Liver (tissue), 9 donors: ENCODE measurements around the gene POU5F1. TPM values are rescaled to one million over a fixed set of nuclear protein-coding genes. Genes with fewer than 3 reads are reported as not detected.

ENCODE experiments used
- DNase-seq: peaks from one replicate; pipeline ENCODE4 v3.0.0-alpha.2; 2017; ENCODE audit warnings: low spot score
- H3K27ac ChIP-seq, 2 donors: one replicate each; pipeline ENCODE4 v1.7.0; 2013; ENCODE audit warnings: inconsistent platforms in 2 of 2, low read length in 2 of 2, control low read depth in 1 of 2, low read depth in 1 of 2, mild to moderate bottlenecking in 1 of 2
- H3K27me3 ChIP-seq, 4 donors: one replicate each; pipeline versions ENCODE4 v1.6.1 to v1.7.0; 2013; ENCODE audit warnings: low read length in 3 of 4, inconsistent platforms in 1 of 4, mild to moderate bottlenecking in 1 of 4, moderate library complexity in 1 of 4; ENCODE audit not compliant: control insufficient read depth in 4 of 4, insufficient read depth in 4 of 4
- H3K36me3 ChIP-seq, 4 donors: one replicate each; pipeline versions ENCODE4 v1.6.1 to v1.7.0; 2013; ENCODE audit warnings: low read length in 3 of 4, mild to moderate bottlenecking in 3 of 4, low read depth in 1 of 4, moderate library complexity in 1 of 4; ENCODE audit not compliant: control insufficient read depth in 4 of 4, insufficient read depth in 3 of 4
- H3K4me1 ChIP-seq, 4 donors: one replicate each; pipeline versions ENCODE4 v1.6.1 to v1.7.0; 2013; ENCODE audit warnings: low read length in 3 of 4, mild to moderate bottlenecking in 3 of 4, moderate library complexity in 1 of 4; ENCODE audit not compliant: control insufficient read depth in 4 of 4, insufficient read depth in 4 of 4
- H3K4me3 ChIP-seq, 3 donors: one replicate each; pipeline versions ENCODE4 v1.6.1 to v1.7.0; 2013; ENCODE audit warnings: low read length in 3 of 3, control low read depth in 1 of 3, low read depth in 1 of 3, mild to moderate bottlenecking in 1 of 3
- H3K9ac ChIP-seq, 2 donors: one replicate each; pipeline ENCODE4 v1.7.0; 2013; ENCODE audit warnings: low read length in 2 of 2, mild to moderate bottlenecking in 2 of 2, moderate library complexity in 2 of 2, control low read depth in 1 of 2, low read depth in 1 of 2
- H3K9me3 ChIP-seq, 4 donors: one replicate each; pipeline versions ENCODE4 v1.6.1 to v1.7.0; 2013; ENCODE audit warnings: low read length in 3 of 4; ENCODE audit not compliant: control insufficient read depth in 4 of 4
- EGR1 ChIP-seq, 2 donors: IDR thresholded peaks; 2 replicates each; pipeline ENCODE4 v1.6.1; 2016 to 2018; ENCODE audit warnings: antibody characterized with exemption in 2 of 2, low read depth in 2 of 2
- FOXA1 ChIP-seq: IDR thresholded peaks from 2 replicates; pipeline ENCODE4 v1.6.1; 2016; ENCODE audit warnings: antibody characterized with exemption
- FOXA2 ChIP-seq: IDR thresholded peaks from 2 replicates; pipeline ENCODE4 v1.6.1; 2016; ENCODE audit warnings: antibody characterized with exemption
- GABPA ChIP-seq, 2 donors: IDR thresholded peaks in 1 of 2; conservative IDR thresholded peaks in 1 of 2; 2 replicates each; pipeline ENCODE4 v1.6.1; 2016; ENCODE audit warnings: antibody characterized with exemption in 2 of 2, mild to moderate bottlenecking in 1 of 2, moderate library complexity in 1 of 2
- HNF4A ChIP-seq, 2 donors: conservative IDR thresholded peaks; 2 replicates each; pipeline ENCODE4 v1.6.1; 2016; ENCODE audit warnings: antibody characterized with exemption in 2 of 2, mild to moderate bottlenecking in 2 of 2
- HNF4G ChIP-seq: IDR thresholded peaks from 2 replicates; pipeline ENCODE4 v1.6.1; 2016; ENCODE audit warnings: antibody characterized with exemption
- JUND ChIP-seq, 2 donors: IDR thresholded peaks; 2 replicates each; pipeline ENCODE4 v1.6.1; 2016; ENCODE audit warnings: antibody characterized with exemption in 2 of 2
- RAD21 ChIP-seq, 2 donors: IDR thresholded peaks; 2 replicates each; pipeline ENCODE4 v1.6.1; 2016; ENCODE audit warnings: antibody characterized with exemption in 2 of 2, mild to moderate bottlenecking in 2 of 2
- RXRA ChIP-seq, 2 donors: IDR thresholded peaks; 2 replicates each; pipeline ENCODE4 v1.6.1; 2017 to 2018; ENCODE audit warnings: antibody characterized with exemption in 2 of 2, mild to moderate bottlenecking in 1 of 2
- SP1 ChIP-seq: IDR thresholded peaks from 2 replicates; pipeline ENCODE4 v1.6.1; 2018; ENCODE audit warnings: antibody characterized with exemption, mild to moderate bottlenecking
- TAF1 ChIP-seq: conservative IDR thresholded peaks from 2 replicates; pipeline ENCODE4 v1.6.1; 2016; ENCODE audit warnings: antibody characterized with exemption, mild to moderate bottlenecking
- YY1 ChIP-seq: IDR thresholded peaks from 2 replicates; pipeline ENCODE4 v1.6.1; 2016; ENCODE audit warnings: antibody characterized with exemption, mild to moderate bottlenecking
- WGBS: extraction: QIAGEN DNeasy Blood & Tissue Kit; methylation state at CpG from one replicate; pipeline ENCODE4 v1.1.7; 2013; 5-methylcytosine and 5-hydroxymethylcytosine counted together
- polyA plus RNA-seq, 2 donors: library from polyadenylated mRNA; stranded (reverse) in 1 of 2; unstranded in 1 of 2; fragments of 200-250 nt in 1 of 2; fragments of >200 nt in 1 of 2; fragmentation: Nextera tagmentation in 1 of 2; extraction: Ambion mirVana in 1 of 2; gene quantifications; one replicate each; pipeline versions ENCODE4 v1.2.1 to v1.2.3, GENCODE V29; 2013 to 2015
- total RNA-seq, 2 donors: library from RNA; depleted of rRNA; stranded (reverse); fragments of >200 nt; gene quantifications; one replicate each; pipeline ENCODE4 v1.2.3, GENCODE V29; 2014
- TF ChIP-seq, protein P1 (sequence below): IDR thresholded peaks from 2 replicates; pipeline ENCODE4 v1.6.1; 2016; ENCODE audit warnings: antibody characterized with exemption
- TF ChIP-seq, protein P2 (sequence below): IDR thresholded peaks from 2 replicates; pipeline ENCODE4 v1.6.1; 2016; ENCODE audit warnings: antibody characterized with exemption
- TF ChIP-seq, protein P3 (sequence below): fragments of 150-350 bp; IDR thresholded peaks from 2 replicates; pipeline ENCODE4 v1.5.1; 2017; ENCODE audit warnings: improper control_type of control experiment, low read depth, low read length; ENCODE audit not compliant: missing input control
- TF ChIP-seq, protein P4 (sequence below): IDR thresholded peaks from 2 replicates; pipeline ENCODE4 v1.6.1; 2016; ENCODE audit warnings: antibody characterized with exemption
- TF ChIP-seq, protein P5 (sequence below): IDR thresholded peaks from 2 replicates; pipeline ENCODE4 v1.6.1; 2016; ENCODE audit warnings: antibody characterized with exemption, mild to moderate bottlenecking
- donor health status: healthy.
- donor health status: healthy.
- donor health status: healthy.
- donor health status: healthy.
- donor health status: healthy.

The POU5F1 gene
- total and polyA plus RNA-seq, 4 donors: 0.32 to 3.2 TPM; not detected in 2

DNA sequence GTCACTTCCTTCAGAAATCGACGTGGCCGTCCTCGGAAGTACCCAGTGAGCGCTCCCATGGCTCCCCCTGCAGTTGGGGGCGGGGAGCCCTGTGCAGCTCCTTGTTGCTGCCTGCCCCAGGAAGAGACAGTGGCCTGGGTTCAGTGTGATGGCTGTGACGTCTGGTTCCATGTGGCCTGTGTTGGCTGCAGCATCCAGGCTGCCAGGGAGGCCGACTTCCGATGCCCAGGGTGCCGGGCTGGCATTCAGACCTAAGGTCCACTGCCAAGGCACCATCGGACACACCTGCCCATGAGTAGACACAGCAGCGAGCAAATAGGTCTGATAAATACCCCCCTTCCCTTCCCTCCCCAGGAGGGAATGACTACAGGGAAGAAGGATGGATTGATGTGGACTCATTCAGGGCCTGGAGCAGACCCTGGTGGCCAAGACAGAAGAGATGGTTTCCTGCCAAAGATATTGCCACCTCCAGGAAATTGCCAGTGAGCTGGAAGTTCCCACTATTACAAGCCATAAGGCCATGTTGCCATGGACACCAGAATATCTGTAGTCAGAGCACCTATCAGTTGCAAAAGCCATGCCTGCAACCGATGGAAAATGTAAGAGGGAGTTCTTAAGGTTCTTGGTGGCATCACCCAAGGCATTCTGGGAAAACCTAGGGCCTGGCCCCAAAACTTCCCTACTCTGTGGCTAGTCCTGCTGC is 7.9 kb downstream of the POU5F1 start:
- H3K27ac ChIP-seq: no peak overlapping the region
- H3K9ac ChIP-seq: no peak overlapping the region
- no peaks in the 10 kb centered on the region for H3K27me3 ChIP-seq
- no peaks in the 10 kb centered on the region for H3K9me3 ChIP-seq
- peaks cover 3 to 11% (median 8%) of the 10 kb centered on the region in 4 donors for H3K4me1 ChIP-seq
- WGBS: 90% methylated on average over 13 of the region's 13 CpGs
- TF ChIP-seq EGR1 (IDR thresholded peaks at IDR 0.05; ENCODE audit: low read depth in 2 of 2): no peak
- TF ChIP-seq RAD21 (IDR thresholded peaks at IDR 0.05): no peak
- DNase-seq: no peak
- no peaks in the 10 kb centered on the region for H3K36me3 ChIP-seq
- no peak overlapping the region for H3K4me3 ChIP-seq

DNA sequence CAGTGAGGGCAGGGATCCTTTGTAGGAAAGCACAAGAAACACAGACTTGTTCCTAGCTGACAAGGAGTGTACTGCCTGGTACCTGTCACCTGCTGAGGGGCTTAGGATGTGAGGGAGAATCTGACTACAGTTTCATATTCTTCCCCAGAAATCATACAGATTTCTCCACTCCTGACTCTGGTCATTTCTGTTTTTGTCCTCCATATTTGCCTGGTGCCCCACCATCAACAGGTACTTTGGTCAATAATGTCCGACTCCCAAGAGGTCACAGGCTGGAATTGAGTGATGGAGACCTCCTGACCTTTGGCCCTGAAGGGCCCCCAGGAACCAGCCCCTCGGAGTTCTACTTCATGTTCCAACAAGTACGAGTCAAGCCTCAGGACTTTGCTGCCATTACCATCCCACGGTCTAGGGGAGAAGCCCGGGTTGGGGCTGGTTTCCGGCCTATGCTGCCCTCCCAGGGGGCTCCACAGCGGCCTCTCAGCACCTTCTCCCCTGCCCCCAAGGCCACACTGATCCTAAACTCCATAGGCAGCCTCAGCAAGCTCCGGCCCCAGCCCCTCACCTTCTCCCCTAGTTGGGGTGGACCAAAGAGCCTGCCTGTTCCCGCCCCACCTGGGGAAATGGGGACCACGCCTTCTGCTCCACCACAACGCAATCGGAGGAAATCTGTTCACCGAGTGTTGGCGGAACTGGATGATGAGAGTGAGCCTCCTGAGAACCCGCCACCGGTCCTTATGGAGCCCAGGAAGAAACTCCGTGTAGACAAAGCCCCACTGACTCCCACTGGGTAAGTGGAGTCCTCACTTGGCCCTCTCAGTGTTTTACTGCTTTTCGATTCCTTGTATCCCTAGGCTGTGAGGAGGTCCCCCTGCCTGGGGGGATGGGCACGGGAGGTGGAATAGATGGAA is 9.0 kb downstream of the POU5F1 start:
- no peak overlapping the region for H3K27ac ChIP-seq
- H3K27me3 ChIP-seq: no peaks in the 10 kb centered on the region
- no peaks in the 10 kb centered on the region for H3K9me3 ChIP-seq
- TF ChIP-seq, protein P1, sequence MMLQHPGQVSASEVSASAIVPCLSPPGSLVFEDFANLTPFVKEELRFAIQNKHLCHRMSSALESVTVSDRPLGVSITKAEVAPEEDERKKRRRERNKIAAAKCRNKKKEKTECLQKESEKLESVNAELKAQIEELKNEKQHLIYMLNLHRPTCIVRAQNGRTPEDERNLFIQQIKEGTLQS: no peak
- TF ChIP-seq HNF4A (conservative IDR thresholded peaks at IDR 0.05) (no peak), RXRA (IDR thresholded peaks at IDR 0.05) (no peak), FOXA2 (no peak), JUND (IDR thresholded peaks at IDR 0.05) (no peak), FOXA1 (no peak), EGR1 (IDR thresholded peaks at IDR 0.05; ENCODE audit: low read depth in 2 of 2) (no peak), HNF4G (no peak), GABPA (IDR thresholded peaks at IDR 0.05 in 1 of 2, conservative IDR thresholded peaks at IDR 0.05 in 1 of 2) (no peak), RAD21 (IDR thresholded peaks at IDR 0.05) (no peak), TAF1 (no peak), YY1 (no peak), SP1 (no peak)
- TF ChIP-seq, protein P2, sequence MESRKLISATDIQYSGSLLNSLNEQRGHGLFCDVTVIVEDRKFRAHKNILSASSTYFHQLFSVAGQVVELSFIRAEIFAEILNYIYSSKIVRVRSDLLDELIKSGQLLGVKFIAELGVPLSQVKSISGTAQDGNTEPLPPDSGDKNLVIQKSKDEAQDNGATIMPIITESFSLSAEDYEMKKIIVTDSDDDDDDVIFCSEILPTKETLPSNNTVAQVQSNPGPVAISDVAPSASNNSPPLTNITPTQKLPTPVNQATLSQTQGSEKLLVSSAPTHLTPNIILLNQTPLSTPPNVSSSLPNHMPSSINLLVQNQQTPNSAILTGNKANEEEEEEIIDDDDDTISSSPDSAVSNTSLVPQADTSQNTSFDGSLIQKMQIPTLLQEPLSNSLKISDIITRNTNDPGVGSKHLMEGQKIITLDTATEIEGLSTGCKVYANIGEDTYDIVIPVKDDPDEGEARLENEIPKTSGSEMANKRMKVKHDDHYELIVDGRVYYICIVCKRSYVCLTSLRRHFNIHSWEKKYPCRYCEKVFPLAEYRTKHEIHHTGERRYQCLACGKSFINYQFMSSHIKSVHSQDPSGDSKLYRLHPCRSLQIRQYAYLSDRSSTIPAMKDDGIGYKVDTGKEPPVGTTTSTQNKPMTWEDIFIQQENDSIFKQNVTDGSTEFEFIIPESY: no peak
- TF ChIP-seq, protein P3, sequence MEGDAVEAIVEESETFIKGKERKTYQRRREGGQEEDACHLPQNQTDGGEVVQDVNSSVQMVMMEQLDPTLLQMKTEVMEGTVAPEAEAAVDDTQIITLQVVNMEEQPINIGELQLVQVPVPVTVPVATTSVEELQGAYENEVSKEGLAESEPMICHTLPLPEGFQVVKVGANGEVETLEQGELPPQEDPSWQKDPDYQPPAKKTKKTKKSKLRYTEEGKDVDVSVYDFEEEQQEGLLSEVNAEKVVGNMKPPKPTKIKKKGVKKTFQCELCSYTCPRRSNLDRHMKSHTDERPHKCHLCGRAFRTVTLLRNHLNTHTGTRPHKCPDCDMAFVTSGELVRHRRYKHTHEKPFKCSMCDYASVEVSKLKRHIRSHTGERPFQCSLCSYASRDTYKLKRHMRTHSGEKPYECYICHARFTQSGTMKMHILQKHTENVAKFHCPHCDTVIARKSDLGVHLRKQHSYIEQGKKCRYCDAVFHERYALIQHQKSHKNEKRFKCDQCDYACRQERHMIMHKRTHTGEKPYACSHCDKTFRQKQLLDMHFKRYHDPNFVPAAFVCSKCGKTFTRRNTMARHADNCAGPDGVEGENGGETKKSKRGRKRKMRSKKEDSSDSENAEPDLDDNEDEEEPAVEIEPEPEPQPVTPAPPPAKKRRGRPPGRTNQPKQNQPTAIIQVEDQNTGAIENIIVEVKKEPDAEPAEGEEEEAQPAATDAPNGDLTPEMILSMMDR: no peak
- TF ChIP-seq, protein P4, sequence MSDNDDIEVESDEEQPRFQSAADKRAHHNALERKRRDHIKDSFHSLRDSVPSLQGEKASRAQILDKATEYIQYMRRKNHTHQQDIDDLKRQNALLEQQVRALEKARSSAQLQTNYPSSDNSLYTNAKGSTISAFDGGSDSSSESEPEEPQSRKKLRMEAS: no peak
- TF ChIP-seq, protein P5, sequence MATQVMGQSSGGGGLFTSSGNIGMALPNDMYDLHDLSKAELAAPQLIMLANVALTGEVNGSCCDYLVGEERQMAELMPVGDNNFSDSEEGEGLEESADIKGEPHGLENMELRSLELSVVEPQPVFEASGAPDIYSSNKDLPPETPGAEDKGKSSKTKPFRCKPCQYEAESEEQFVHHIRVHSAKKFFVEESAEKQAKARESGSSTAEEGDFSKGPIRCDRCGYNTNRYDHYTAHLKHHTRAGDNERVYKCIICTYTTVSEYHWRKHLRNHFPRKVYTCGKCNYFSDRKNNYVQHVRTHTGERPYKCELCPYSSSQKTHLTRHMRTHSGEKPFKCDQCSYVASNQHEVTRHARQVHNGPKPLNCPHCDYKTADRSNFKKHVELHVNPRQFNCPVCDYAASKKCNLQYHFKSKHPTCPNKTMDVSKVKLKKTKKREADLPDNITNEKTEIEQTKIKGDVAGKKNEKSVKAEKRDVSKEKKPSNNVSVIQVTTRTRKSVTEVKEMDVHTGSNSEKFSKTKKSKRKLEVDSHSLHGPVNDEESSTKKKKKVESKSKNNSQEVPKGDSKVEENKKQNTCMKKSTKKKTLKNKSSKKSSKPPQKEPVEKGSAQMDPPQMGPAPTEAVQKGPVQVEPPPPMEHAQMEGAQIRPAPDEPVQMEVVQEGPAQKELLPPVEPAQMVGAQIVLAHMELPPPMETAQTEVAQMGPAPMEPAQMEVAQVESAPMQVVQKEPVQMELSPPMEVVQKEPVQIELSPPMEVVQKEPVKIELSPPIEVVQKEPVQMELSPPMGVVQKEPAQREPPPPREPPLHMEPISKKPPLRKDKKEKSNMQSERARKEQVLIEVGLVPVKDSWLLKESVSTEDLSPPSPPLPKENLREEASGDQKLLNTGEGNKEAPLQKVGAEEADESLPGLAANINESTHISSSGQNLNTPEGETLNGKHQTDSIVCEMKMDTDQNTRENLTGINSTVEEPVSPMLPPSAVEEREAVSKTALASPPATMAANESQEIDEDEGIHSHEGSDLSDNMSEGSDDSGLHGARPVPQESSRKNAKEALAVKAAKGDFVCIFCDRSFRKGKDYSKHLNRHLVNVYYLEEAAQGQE: no peak
- peaks cover 3 to 14% (median 11%) of the 10 kb centered on the region in 4 donors for H3K4me1 ChIP-seq
- H3K9ac ChIP-seq: no peak overlapping the region
- H3K4me3 ChIP-seq: no peak overlapping the region
- WGBS: 94% methylated on average over 19 of the region's 19 CpGs
- no peaks in the 10 kb centered on the region for H3K36me3 ChIP-seq
- DNase-seq: no peak
